HG03565 (cell line): ENCODE data around the gene OR1A1.
"Not testable (repeated sequence)": the region's sequence is repeated elsewhere in the genome, so short reads cannot be mapped to it uniquely, and the experiment has no call there.

Experiments
- ATAC-seq: cut with Tn5 transposase; IDR thresholded peaks from one replicate; pipeline ENCODE4 v1.9.1; 2021; ENCODE audit warnings: mild to moderate bottlenecking, moderate library complexity; ENCODE audit not compliant: unreplicated experiment

OR1A1 gene, protein sequence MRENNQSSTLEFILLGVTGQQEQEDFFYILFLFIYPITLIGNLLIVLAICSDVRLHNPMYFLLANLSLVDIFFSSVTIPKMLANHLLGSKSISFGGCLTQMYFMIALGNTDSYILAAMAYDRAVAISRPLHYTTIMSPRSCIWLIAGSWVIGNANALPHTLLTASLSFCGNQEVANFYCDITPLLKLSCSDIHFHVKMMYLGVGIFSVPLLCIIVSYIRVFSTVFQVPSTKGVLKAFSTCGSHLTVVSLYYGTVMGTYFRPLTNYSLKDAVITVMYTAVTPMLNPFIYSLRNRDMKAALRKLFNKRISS

GRCh38 chr17:3207367-3207766 lies at the start of gene OR1A1:
TSS of gene OR1A1 (plus strand) at chr17:3207667. CDS start at chr17:3215621, 7,954 bp downstream.
- no peak for ATAC-seq

GRCh38 chr17:3167574-3167973 lies 39.9 kb upstream of the OR1A1 start:
- no peak for ATAC-seq

GRCh38 chr17:3189961-3190360 lies 17.5 kb upstream of the OR1A1 start:
- no peak for ATAC-seq

DNA sequence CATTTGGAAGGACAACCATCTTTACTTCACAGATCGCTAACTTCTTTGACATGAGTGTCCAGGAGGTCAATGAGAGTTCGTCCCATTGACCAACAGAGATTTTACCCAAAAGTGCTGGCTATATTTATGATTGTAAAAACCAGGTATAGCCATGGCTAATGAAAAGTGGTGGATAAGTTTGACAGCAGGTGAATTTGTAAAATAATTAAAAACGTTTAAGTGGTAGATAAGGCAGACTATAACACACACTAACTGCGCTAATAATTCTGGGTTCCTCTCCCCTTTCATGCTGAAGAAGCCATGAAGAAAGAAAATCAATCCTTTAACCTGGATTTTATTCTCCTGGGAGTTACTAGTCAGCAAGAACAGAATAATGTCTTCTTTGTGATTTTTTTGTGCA lies 10.2 kb upstream of the OR1A1 start, which contains the start of gene OR1A2:
Gene OR1A2 (plus strand): TSS at position 301 of the 400 bp plus-strand sequence. CDS start 0 bp downstream, at position 301.
- ATAC-seq, result no peak

- no peak for ATAC-seq
Measured at GRCh38 chr17:3208484-3208883, 1.0 kb downstream of the OR1A1 start.

- ATAC-seq, result no peak
Measured at GRCh38 chr17:3213001-3213400, 5.5 kb downstream of the OR1A1 start.

DNA sequence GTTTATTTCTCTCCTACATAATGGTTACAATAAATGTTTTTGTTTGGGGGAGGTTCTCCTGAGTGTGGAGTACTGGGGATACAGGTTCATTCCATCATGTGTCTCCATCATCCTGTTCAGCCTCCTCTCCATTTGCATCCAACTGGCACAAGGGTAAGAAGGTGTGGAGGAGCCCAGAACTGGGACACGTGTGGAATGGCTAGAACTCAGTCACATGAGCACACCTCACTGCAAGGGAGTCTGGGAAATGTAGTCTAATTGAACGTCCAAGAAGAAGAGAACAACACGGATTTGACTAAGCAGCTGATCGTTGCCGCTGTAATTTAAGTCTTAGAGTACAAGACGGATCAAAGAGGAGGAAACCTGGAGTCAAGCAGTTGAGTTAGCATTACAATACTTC lies 6.1 kb downstream of the OR1A1 start:
- no peak for ATAC-seq

DNA sequence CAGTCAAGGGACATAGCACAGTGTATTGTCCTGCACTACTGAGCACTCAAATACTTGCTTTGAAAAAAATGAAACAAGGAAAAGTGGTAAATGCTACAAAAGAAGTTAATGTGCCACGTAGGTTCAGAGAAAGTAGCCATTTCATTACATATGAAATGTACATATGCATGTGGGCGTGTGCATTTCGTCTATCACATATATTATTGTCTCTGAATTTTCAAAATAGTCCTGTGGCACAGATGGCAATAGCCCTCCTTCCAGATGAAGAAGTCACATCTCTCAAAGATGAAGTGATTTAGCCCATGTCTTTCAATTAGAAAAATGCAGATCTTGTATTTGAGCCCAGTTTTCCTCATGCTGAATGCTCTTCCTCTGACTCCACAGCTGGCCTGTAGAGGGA lies 12.5 kb downstream of the OR1A1 start:
- not testable (repeated sequence) for ATAC-seq

GRCh38 chr17:3221850-3222249 lies 14.4 kb downstream of the OR1A1 start:
- ATAC-seq, result no peak

GRCh38 chr17:3222505-3222904 lies 15.0 kb downstream of the OR1A1 start:
- no peak for ATAC-seq

GRCh38 chr17:3224721-3225352 lies 17.4 kb downstream of the OR1A1 start:
- ATAC-seq, result not testable (repeated sequence)

GRCh38 chr17:3232300-3232699 lies 24.8 kb downstream of the OR1A1 start:
- ATAC-seq, result not testable (repeated sequence)

DNA sequence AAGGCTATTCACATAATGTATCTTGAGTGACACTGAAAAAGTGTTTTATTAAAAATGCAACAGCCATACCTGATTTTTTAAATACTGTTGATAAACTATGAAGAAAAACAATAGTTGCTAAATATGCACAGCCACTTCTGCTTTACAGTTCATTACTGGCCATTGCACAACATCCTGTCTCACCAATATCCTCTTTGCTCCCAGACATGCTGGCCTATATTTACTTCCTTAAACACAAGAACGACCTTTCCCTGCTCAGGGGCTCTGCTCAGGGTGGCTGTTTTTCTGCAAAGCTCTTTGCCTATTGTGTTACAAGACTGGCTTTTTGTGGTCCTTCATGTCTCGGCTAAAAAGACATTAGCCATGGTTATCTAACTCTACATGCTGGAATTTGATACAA lies 31.2 kb downstream of the OR1A1 start:
- ATAC-seq, result not testable (repeated sequence)

GRCh38 chr17:3241044-3241443 lies 33.6 kb downstream of the OR1A1 start:
- ATAC-seq, result not testable (repeated sequence)

DNA sequence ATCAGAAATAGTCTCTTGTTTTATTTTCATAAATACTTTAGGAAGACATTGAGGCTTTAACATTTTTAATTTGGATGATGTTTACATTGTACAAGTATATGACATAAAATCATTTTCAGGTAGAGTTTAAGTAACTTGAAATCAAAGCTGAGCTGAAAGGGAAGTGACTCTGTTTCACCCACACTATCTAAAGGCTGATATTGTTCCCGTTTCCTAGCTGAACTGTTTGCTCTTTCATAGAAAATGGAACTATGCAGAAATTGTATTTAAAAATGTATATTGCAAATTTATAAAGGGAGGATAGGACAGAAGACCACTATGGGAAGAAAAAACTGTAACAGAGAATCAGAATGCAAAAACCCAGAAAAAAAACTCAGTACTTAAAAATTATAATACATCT lies 37.4 kb downstream of the OR1A1 start:
- ATAC-seq, result not testable (repeated sequence)

DNA sequence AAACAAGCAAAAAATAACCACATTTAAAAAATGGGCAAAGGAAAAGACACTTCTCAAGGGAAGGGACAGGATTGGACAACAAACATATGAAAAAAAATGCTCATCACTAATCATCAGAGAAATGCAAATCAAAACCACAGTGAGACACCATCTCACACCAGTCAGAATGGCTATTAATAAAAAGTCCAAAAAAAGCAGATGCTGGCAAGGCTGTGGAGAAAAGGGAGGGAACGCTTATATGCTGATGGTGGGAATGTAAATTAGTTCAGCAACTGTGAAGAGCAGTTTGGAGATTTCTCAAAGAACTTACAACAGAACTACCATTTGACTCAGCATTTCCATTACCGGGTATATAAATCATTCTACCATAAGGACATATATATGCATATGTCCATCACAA lies 41.5 kb downstream of the OR1A1 start:
- not testable (repeated sequence) for ATAC-seq

- ATAC-seq, result no peak
Measured at GRCh38 chr17:3256575-3256974, 49.1 kb downstream of the OR1A1 start.

DNA sequence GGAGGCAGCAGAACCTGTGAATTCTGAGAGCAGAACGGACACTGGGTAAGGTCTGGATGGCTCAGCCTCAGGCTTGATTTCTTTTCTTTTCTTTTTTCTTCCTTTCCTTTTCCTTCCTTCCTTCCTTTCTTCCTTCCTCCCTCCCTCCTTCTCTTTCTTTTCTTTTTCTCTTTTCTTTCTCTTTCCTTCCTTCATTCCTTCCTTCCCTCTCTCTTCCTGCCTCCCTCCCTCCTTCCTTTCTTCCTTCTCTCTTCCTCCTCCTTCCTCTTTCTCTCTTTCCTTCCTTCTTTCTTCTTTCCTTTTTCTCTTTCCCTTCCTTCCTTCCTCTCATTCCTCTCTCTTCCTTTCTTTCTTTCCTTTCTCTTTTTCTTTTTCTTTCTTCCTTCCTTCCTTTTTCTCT lies 52.7 kb downstream of the OR1A1 start:
- no peak for ATAC-seq

- ATAC-seq, result no peak
Measured at GRCh38 chr17:3260600-3260999, 53.1 kb downstream of the OR1A1 start.
